A673 (cell line): Measurements from ENCODE around the gene ESR2. TPM values are rescaled to one million over a fixed set of nuclear protein-coding genes. Genes with fewer than 3 reads are reported as not detected.

Source experiments
- BruUV-seq: library from RNA; stranded (reverse); fragments of 400-500 nt; replicated peaks from 2 replicates; lab custom pipeline; 2021; lab: Mats Ljungman, UMichigan
- CTCF ChIA-PET: fragments of 300-600 bp; sonication (Branson Sonifier 250); formaldehyde crosslinking; loops from one replicate; lab custom pipeline; 2022; ENCODE audit warnings: antibody characterized with exemption; lab: Charles Lee
- POLR2A ChIA-PET: fragments of 300-600 bp; sonication (Branson Sonifier 250); formaldehyde crosslinking; loops from one replicate; lab custom pipeline; 2022; ENCODE audit warnings: antibody characterized with exemption; ENCODE audit not compliant: low non-redundant PET; lab: Charles Lee
- DNase-seq: peaks from one replicate; pipeline ENCODE4 v3.0.0-alpha.2; 2015; ENCODE audit warnings: low spot score
- H3K27ac ChIP-seq: fragments of 200-600 bp; sonication (generic); 2 replicates; pipeline ENCODE4 v1.5.1; 2016; ENCODE audit warnings: mixed run types, low read depth, mild to moderate bottlenecking, mixed read lengths, antibody characterized with exemption, low read length; ENCODE audit not compliant: poor library complexity, severe bottlenecking
- H3K27me3 ChIP-seq: fragments of 200-600 bp; sonication (generic); replicated peaks from 2 replicates; pipeline ENCODE4 v1.6.1; 2017; ENCODE audit warnings: mixed run types, low read depth, mild to moderate bottlenecking, mixed read lengths, antibody characterized with exemption, low read length; ENCODE audit not compliant: insufficient read depth, poor library complexity
- H3K36me3 ChIP-seq: fragments of 200-600 bp; sonication (generic); 2 replicates; pipeline ENCODE4 v1.6.1; 2016; ENCODE audit warnings: mixed run types, mild to moderate bottlenecking, mixed read lengths, antibody characterized with exemption, low read length; ENCODE audit not compliant: insufficient read depth, poor library complexity, severe bottlenecking
- H3K4me1 ChIP-seq: fragments of 200-600 bp; sonication (generic); 2 replicates; pipeline ENCODE4 v1.6.1; 2017; ENCODE audit warnings: mixed run types, mild to moderate bottlenecking, mixed read lengths, antibody characterized with exemption, low read length; ENCODE audit not compliant: insufficient read depth, poor library complexity, severe bottlenecking
- H3K4me3 ChIP-seq: fragments of 200-600 bp; sonication (generic); 2 replicates; pipeline ENCODE4 v1.5.1; 2016; ENCODE audit warnings: low read depth, mixed run types, mild to moderate bottlenecking, mixed read lengths, low read length; ENCODE audit not compliant: poor library complexity, severe bottlenecking
- H3K9me3 ChIP-seq: fragments of 200-600 bp; sonication (generic); 2 replicates; pipeline ENCODE4 v1.6.1; 2016; ENCODE audit warnings: mixed run types, low read depth, mild to moderate bottlenecking, mixed read lengths, antibody characterized with exemption, low read length; ENCODE audit not compliant: poor library complexity, severe bottlenecking
- EZH2 ChIP-seq: fragments of 200-600 bp; sonication (generic); IDR thresholded peaks from 2 replicates; pipeline ENCODE4 v1.6.1; 2017; ENCODE audit warnings: borderline replicate concordance, low read depth, mild to moderate bottlenecking, mixed read lengths, antibody characterized with exemption, low read length; ENCODE audit not compliant: poor library complexity, severe bottlenecking
- intact Hi-C: fragments of 100-400 bp; cut with micrococcal nuclease; formaldehyde crosslinking; loops from one replicate; pipeline ENCODE4 v1.10.0; 2022; ENCODE audit not compliant: unreplicated experiment
- total RNA-seq: library from RNA; stranded (reverse); gene quantifications from 2 replicates; pipeline ENCODE4 v1.2.3, GENCODE V29; 2021
- TF ChIP-seq, protein P1 (sequence below): fragments of 300-800, 200-600 bp; sonication (generic); conservative IDR thresholded peaks from 2 replicates; pipeline ENCODE4 v1.5.1; 2017; ENCODE audit warnings: low read depth, mild to moderate bottlenecking, antibody characterized with exemption, low read length, moderate library complexity, mixed read lengths

ESR2 gene
- total RNA-seq, 1 experiment from 2014 or later: 0.71 TPM

- POLR2A ChIA-PET: no interaction called here
- Histone ChIP-seq H3K9me3 (no peaks in the 10 kb centered on the region), H3K27ac (no peak overlapping the region), H3K27me3 (no peaks in the 10 kb centered on the region), H3K4me3 (no peak overlapping the region), H3K36me3 (peaks cover 14% of the 10 kb centered on the region), H3K4me1 (no peaks in the 10 kb centered on the region)
- no peak for DNase-seq
- CTCF ChIA-PET: no interaction called here
- intact Hi-C loops: no loop called here
- no TSS peak for BruUV-seq
- TF ChIP-seq, protein P1, sequence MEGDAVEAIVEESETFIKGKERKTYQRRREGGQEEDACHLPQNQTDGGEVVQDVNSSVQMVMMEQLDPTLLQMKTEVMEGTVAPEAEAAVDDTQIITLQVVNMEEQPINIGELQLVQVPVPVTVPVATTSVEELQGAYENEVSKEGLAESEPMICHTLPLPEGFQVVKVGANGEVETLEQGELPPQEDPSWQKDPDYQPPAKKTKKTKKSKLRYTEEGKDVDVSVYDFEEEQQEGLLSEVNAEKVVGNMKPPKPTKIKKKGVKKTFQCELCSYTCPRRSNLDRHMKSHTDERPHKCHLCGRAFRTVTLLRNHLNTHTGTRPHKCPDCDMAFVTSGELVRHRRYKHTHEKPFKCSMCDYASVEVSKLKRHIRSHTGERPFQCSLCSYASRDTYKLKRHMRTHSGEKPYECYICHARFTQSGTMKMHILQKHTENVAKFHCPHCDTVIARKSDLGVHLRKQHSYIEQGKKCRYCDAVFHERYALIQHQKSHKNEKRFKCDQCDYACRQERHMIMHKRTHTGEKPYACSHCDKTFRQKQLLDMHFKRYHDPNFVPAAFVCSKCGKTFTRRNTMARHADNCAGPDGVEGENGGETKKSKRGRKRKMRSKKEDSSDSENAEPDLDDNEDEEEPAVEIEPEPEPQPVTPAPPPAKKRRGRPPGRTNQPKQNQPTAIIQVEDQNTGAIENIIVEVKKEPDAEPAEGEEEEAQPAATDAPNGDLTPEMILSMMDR: no peak
- no peak for TF ChIP-seq EZH2
Measured at GRCh38 chr14:64095620-64096019, 198.6 kb downstream of the ESR2 start.

DNA sequence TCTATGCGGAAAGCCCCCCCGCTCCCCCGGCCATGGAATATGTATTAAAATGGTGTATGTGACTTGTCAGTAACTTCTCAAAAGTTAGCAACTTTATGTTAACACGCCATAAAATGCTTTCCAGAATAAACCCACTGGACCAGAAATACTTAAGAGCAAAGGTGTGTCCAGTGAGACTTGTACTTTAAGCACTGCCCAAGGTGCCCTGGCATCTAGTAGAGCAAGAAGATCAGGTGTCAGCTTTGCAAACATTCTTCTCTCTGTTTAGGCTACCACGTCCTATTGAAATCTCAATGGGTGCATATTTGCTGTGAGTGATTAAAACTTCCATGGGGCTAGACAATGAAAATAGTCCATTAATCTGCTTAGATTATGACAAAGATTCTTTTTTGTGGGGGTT is 201.2 kb downstream of the ESR2 start:
- Histone ChIP-seq H3K9me3 (no peaks in the 10 kb centered on the region), H3K36me3 (peaks cover 14% of the 10 kb centered on the region), H3K27me3 (no peaks in the 10 kb centered on the region), H3K4me1 (peaks cover 5% of the 10 kb centered on the region), H3K27ac (no peak overlapping the region), H3K4me3 (no peak overlapping the region)
- BruUV-seq: no TSS peak
- DNase-seq: no peak
- intact Hi-C loops: no loop called here
- POLR2A ChIA-PET: no interaction called here
- no peak for TF ChIP-seq EZH2
- TF ChIP-seq, protein P1: no peak
- CTCF ChIA-PET: no interaction called here

- ChIA-PET CTCF (no interaction called here), POLR2A (no interaction called here)
- TF ChIP-seq, protein P1: no peak
- TF ChIP-seq EZH2: no peak
- no peak for DNase-seq
- H3K4me3 ChIP-seq: no peak overlapping the region
- H3K36me3 ChIP-seq: peaks cover 14% of the 10 kb centered on the region
- H3K4me1 ChIP-seq: peaks cover 5% of the 10 kb centered on the region
- H3K27me3 ChIP-seq: no peaks in the 10 kb centered on the region
- no peaks in the 10 kb centered on the region for H3K9me3 ChIP-seq
- intact Hi-C loops: no loop called here
- H3K27ac ChIP-seq: no peak overlapping the region
- BruUV-seq: no TSS peak
Measured at GRCh38 chr14:64092338-64092737, 201.8 kb downstream of the ESR2 start.
